Measurements from ENCODE around the gene ZNF577.
"Not testable (repeated sequence)": the region's sequence is repeated elsewhere in the genome, so short reads cannot be mapped to it uniquely, and the experiment has no call there.

The ZNF577 gene

GRCh38 chr19:51887522-51888498, at the start of gene ZNF577:
Gene ZNF577, minus strand, starts transcription at chr19:51887951. Its CDS starts 7,569 bp downstream, at chr19:51880382.
- peak; percentile 81 for DNase-seq (ENCODE audit: low read depth)
- H3K4me3 ChIP-seq (ENCODE audit: low read depth, low read length): peak within 1 kb of the TSS; percentile 66

GRCh38 chr19:51931921-51932320, 44.2 kb upstream of the ZNF577 start:
- no peak for DNase-seq (ENCODE audit: low read depth)
- no peak overlapping the region for H3K4me3 ChIP-seq (ENCODE audit: low read depth, low read length)

GRCh38 chr19:51927859-51928258, 40.1 kb upstream of the ZNF577 start:
- no peak for DNase-seq (ENCODE audit: low read depth)
- H3K4me3 ChIP-seq (ENCODE audit: low read depth, low read length): peak overlapping the region; percentile 87

GRCh38 chr19:51926784-51927741, 39.3 kb upstream of the ZNF577 start, which contains the start of gene ZNF613:
Gene ZNF613, plus strand, starts transcription at chr19:51927472. Its CDS starts 8,749 bp downstream, at chr19:51936221.
- peak; percentile 84 for DNase-seq (ENCODE audit: low read depth)
- H3K4me3 ChIP-seq (ENCODE audit: low read depth, low read length): peak within 1 kb of the TSS; percentile 87

- DNase-seq (ENCODE audit: low read depth): no peak
- peak overlapping the region; percentile 87 for H3K4me3 ChIP-seq (ENCODE audit: low read depth, low read length)
Observed at GRCh38 chr19:51926426-51926783, 38.7 kb upstream of the ZNF577 start.

- no peak overlapping the region for H3K4me3 ChIP-seq (ENCODE audit: low read depth, low read length)
- no peak for DNase-seq (ENCODE audit: low read depth)
Observed at GRCh38 chr19:51921949-51922348, 34.2 kb upstream of the ZNF577 start.

- no peak for DNase-seq (ENCODE audit: low read depth)
- no peak overlapping the region for H3K4me3 ChIP-seq (ENCODE audit: low read depth, low read length)
Observed at GRCh38 chr19:51919606-51920005, 31.9 kb upstream of the ZNF577 start.

GRCh38 chr19:51916167-51916566, 28.4 kb upstream of the ZNF577 start:
- no peak overlapping the region for H3K4me3 ChIP-seq (ENCODE audit: low read depth, low read length)
- DNase-seq (ENCODE audit: low read depth): no peak

- DNase-seq (ENCODE audit: low read depth): no peak
- no peak overlapping the region for H3K4me3 ChIP-seq (ENCODE audit: low read depth, low read length)
Observed at GRCh38 chr19:51915324-51915867, 27.6 kb upstream of the ZNF577 start.

- H3K4me3 ChIP-seq (ENCODE audit: low read depth, low read length); DNase-seq (ENCODE audit: low read depth): not testable (repeated sequence)
Observed at GRCh38 chr19:51907981-51908380, 20.2 kb upstream of the ZNF577 start.

GRCh38 chr19:51906108-51906507, 18.4 kb upstream of the ZNF577 start:
- not testable (repeated sequence) for DNase-seq (ENCODE audit: low read depth); H3K4me3 ChIP-seq (ENCODE audit: low read depth, low read length)

GRCh38 chr19:51905639-51906038, 17.9 kb upstream of the ZNF577 start:
- not testable (repeated sequence) for H3K4me3 ChIP-seq (ENCODE audit: low read depth, low read length); DNase-seq (ENCODE audit: low read depth)

- peak overlapping the region; percentile 88 for H3K4me3 ChIP-seq (ENCODE audit: low read depth, low read length)
- DNase-seq (ENCODE audit: low read depth): no peak
Observed at GRCh38 chr19:51905206-51905605, 17.5 kb upstream of the ZNF577 start.

GRCh38 chr19:51904331-51905165, 16.8 kb upstream of the ZNF577 start, which contains the start of gene ZNF649:
Gene ZNF649, minus strand, starts transcription at chr19:51905017. Its CDS starts 4,910 bp downstream, at chr19:51900107.
- DNase-seq (ENCODE audit: low read depth): peak; percentile 56
- peak within 1 kb of the TSS; percentile 88 for H3K4me3 ChIP-seq (ENCODE audit: low read depth, low read length)

GRCh38 chr19:51903192-51903591, 15.4 kb upstream of the ZNF577 start:
- no peak overlapping the region for H3K4me3 ChIP-seq (ENCODE audit: low read depth, low read length)
- no peak for DNase-seq (ENCODE audit: low read depth)

- H3K4me3 ChIP-seq (ENCODE audit: low read depth, low read length): no peak overlapping the region
- DNase-seq (ENCODE audit: low read depth): no peak
Observed at GRCh38 chr19:51901860-51902259, 14.1 kb upstream of the ZNF577 start.

- H3K4me3 ChIP-seq (ENCODE audit: low read depth, low read length): no peak overlapping the region
- DNase-seq (ENCODE audit: low read depth): no peak
Observed at GRCh38 chr19:51891193-51891747, 3.5 kb upstream of the ZNF577 start.

- no peak for DNase-seq (ENCODE audit: low read depth)
- H3K4me3 ChIP-seq (ENCODE audit: low read depth, low read length): no peak overlapping the region
Observed at GRCh38 chr19:51889934-51890333, 2.2 kb upstream of the ZNF577 start.

Data from skeletal muscle cell (primary cell).